Type B pancreatic cell (in vitro differentiated cells): ENCODE measurements around the gene TESK2. TPM values are rescaled to one million over a fixed set of nuclear protein-coding genes. Genes with fewer than 3 reads are reported as not detected.

Experiments
- DNase-seq: peaks from one replicate; pipeline ENCODE4 v3.0.0; 2021; ENCODE audit warnings: mixed read lengths; ENCODE audit not compliant: unreplicated experiment; ENCODE audit errors: extremely low spot score
- H3K27ac Mint-ChIP-seq: 2 replicates; pipeline ENCODE4 v1.8.0; 2021; ENCODE audit warnings: mild to moderate bottlenecking, mixed read lengths
- H3K27me3 Mint-ChIP-seq: 2 replicates; pipeline ENCODE4 v1.8.0; 2021; ENCODE audit warnings: mixed read lengths
- H3K36me3 Mint-ChIP-seq: 2 replicates; pipeline ENCODE4 v1.8.0; 2021; ENCODE audit warnings: mixed read lengths
- H3K4me1 Mint-ChIP-seq: one replicate; pipeline ENCODE4 v1.8.0; 2021; ENCODE audit warnings: mixed read lengths; ENCODE audit not compliant: unreplicated experiment
- H3K4me3 Mint-ChIP-seq: 2 replicates; pipeline ENCODE4 v1.8.0; 2021; ENCODE audit warnings: mild to moderate bottlenecking, mixed read lengths
- H3K9me3 Mint-ChIP-seq: 2 replicates; pipeline ENCODE4 v1.8.0; 2021; ENCODE audit warnings: mixed read lengths
- total RNA-seq: library from RNA; stranded (reverse); gene quantifications from 2 replicates; pipeline ENCODE4 v1.2.1, GENCODE V29; 2021; ENCODE audit warnings: low replicate concordance
- TF ChIP-seq, protein P1 (sequence below): fragments of 200-600 bp; sonication (generic); conservative IDR thresholded peaks from 2 replicates; pipeline ENCODE4 v1.5.0; 2021; ENCODE audit warnings: antibody characterized with exemption, mild to moderate bottlenecking

Gene TESK2
- total RNA-seq, 1 donor from 2014 or later = 6.7 TPM

DNA sequence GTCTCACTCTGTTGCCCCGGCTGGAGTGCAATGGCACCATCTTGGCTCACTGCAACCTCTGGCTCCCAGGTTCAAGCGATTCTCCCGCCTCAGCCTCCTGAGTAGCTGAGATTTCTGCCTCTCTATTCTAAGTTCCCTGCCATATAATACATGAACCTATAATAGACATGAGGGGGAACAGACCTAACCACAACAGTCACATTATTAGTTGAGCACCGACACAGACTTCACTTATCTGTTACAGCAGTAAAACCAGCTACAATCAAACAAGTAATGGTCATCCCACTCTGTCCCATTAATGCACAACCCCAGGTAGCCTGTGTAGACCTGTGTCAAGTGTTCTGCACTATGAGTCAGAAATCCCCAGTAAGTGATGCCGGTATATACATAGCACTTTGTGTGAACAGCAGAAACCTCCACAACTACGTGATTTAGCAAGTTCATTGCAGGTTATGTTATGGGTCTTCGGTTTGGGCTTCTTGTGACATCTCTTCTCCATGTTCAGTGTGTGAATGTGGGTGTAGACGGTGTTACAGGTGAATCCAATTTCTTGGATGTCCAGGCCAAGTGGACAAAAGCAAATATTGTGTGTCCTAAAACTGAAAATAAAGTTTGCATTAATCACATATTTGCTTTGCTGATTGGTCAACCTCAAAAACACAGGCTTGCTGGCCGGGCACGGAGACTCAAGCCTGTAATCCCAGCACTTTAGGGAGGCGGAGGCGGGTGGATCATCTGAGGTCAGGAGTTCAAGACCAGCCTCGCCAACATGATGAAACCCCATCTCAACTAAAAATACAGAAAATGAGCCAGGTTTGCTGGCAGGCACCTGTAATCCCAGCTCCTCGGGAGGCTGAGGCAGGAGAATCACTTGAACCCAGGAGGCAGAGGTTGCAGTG, 12.7 kb upstream of the TESK2 start:
- DNase-seq = no peak
- Mint-ChIP-seq H3K36me3 (peaks cover 11% of the 10 kb centered on the region), H3K4me3 (no peak overlapping the region), H3K4me1 (peaks cover 26% of the 10 kb centered on the region), H3K27me3 (no peaks in the 10 kb centered on the region), H3K9me3 (no peaks in the 10 kb centered on the region), H3K27ac (no peak overlapping the region)
- TF ChIP-seq, protein P1, sequence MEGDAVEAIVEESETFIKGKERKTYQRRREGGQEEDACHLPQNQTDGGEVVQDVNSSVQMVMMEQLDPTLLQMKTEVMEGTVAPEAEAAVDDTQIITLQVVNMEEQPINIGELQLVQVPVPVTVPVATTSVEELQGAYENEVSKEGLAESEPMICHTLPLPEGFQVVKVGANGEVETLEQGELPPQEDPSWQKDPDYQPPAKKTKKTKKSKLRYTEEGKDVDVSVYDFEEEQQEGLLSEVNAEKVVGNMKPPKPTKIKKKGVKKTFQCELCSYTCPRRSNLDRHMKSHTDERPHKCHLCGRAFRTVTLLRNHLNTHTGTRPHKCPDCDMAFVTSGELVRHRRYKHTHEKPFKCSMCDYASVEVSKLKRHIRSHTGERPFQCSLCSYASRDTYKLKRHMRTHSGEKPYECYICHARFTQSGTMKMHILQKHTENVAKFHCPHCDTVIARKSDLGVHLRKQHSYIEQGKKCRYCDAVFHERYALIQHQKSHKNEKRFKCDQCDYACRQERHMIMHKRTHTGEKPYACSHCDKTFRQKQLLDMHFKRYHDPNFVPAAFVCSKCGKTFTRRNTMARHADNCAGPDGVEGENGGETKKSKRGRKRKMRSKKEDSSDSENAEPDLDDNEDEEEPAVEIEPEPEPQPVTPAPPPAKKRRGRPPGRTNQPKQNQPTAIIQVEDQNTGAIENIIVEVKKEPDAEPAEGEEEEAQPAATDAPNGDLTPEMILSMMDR = no peak

DNA sequence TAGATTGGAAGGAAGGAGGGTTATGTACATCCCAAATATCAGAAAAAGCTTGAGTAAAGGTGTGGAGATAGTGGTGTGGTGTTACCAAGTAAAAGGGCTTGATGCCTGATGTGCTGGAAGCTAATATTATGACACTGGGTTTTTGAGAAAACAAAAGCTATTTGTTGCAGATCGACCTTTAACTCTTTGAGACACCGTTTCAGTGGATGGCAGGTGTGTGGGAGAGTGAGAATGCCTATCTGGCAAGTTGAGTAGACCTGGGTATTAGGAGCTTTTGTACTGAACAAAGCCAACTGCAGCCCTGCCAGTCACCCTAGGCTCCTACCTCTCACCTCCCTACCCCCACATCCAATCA, 10.5 kb upstream of the TESK2 start:
- Mint-ChIP-seq H3K4me3 (peak overlapping the region; percentile 98), H3K9me3 (no peaks in the 10 kb centered on the region), H3K27ac (peak overlapping the region; percentile 9), H3K4me1 (peaks cover 29% of the 10 kb centered on the region), H3K27me3 (no peaks in the 10 kb centered on the region), H3K36me3 (no peaks in the 10 kb centered on the region)
- DNase-seq = no peak
- TF ChIP-seq, protein P1 = no peak

DNA sequence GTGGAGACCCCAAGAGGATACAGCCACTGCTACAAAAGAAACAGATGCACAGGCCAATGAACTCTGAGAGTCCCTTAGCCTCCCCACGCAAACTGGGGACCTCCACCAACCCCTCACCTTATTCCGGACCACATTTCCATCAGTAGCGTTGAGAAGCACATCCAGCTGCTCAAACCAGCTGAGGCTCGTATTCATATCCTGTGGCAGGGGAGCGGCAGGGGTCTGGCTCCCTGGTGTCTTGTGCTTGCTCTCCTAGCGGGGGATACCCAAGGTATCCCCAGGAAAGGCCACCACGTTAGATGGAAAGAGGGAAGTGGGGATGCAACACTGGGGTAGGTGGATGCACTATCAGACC, 8.4 kb upstream of the TESK2 start:
- H3K27ac Mint-ChIP-seq = peak overlapping the region; percentile 84
- peaks cover 29% of the 10 kb centered on the region for H3K4me1 Mint-ChIP-seq
- H3K9me3 Mint-ChIP-seq = no peaks in the 10 kb centered on the region
- H3K36me3 Mint-ChIP-seq = no peaks in the 10 kb centered on the region
- H3K27me3 Mint-ChIP-seq = no peaks in the 10 kb centered on the region
- TF ChIP-seq, protein P1 = no peak
- H3K4me3 Mint-ChIP-seq = peak overlapping the region; percentile 98
- DNase-seq = no peak

DNA sequence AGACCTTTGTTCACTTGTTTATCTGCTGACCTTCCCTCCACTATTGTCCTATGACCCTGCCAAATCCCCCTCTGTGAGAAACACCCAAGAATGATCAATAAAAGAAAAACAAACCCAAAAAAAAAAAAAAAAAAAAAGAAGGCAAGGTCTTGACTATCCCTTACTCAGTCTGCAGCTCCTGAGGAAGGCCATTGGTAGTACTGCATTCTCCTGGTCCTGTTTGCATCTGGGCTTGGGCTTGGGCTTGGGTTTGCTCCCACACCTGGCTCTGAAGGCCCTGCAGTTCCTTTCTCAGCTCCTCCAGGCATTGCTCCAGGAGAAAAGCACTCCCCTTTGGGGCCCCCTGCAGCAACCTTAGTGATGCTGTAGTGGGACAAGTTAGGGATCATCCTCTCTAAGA, 7.3 kb upstream of the TESK2 start:
- H3K4me3 Mint-ChIP-seq = peak overlapping the region; percentile 98
- TF ChIP-seq, protein P1 = no peak
- no peak overlapping the region for H3K27ac Mint-ChIP-seq
- no peaks in the 10 kb centered on the region for H3K27me3 Mint-ChIP-seq
- H3K36me3 Mint-ChIP-seq = no peaks in the 10 kb centered on the region
- H3K4me1 Mint-ChIP-seq = peaks cover 29% of the 10 kb centered on the region
- H3K9me3 Mint-ChIP-seq = no peaks in the 10 kb centered on the region
- no peak for DNase-seq

DNA sequence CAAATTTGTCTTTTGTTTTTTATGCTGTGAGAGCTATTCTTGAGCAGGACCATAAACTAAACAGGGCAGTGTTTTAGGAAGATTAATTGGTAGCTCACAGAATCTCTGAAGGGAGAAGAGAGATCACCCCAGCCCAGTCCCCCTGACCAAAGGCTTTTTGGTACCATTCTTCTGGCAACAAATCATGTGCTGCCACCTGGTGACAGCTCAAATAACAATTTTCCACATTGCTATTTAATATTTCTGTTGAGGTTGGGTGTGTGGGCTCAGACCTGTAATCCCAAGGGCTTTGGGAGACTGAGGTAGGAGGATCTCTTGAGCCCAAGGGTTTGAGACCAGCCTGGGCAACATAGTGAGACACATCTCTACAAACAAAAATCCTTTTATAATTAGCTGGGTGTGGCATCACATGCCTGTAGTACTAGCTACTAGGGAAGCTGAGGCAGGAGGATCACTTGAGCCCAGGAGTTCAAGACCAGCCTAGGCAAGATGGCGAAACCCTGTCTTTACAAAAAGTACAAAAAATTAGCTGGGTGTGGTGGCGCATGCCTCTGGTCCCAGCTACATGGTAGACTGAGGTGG, 2.2 kb upstream of the TESK2 start:
- TF ChIP-seq, protein P1 = peak; percentile 77
- no peak overlapping the region for H3K27ac Mint-ChIP-seq
- peak overlapping the region; percentile 27 for H3K4me3 Mint-ChIP-seq
- H3K4me1 Mint-ChIP-seq = no peaks in the 10 kb centered on the region
- no peaks in the 10 kb centered on the region for H3K36me3 Mint-ChIP-seq
- DNase-seq = no peak
- H3K9me3 Mint-ChIP-seq = no peaks in the 10 kb centered on the region
- H3K27me3 Mint-ChIP-seq = peaks cover 11% of the 10 kb centered on the region
